ENCODE data around the gene SNAP47.

The SNAP47 gene

GRCh38 chr1:227790034-227790400 lies 54.8 kb downstream of the SNAP47 start:
- DNase-seq (ENCODE audit: low read depth): no peak
- no peak overlapping the region for H3K4me3 ChIP-seq (ENCODE audit: low read depth, low read length)
- TF ChIP-seq CTCF (IDR thresholded peaks at IDR 0.05; ENCODE audit: low read depth, low read length, missing control alignments): no peak

GRCh38 chr1:227790868-227791267 lies 55.6 kb downstream of the SNAP47 start:
- DNase-seq (ENCODE audit: low read depth): no peak
- no peak for TF ChIP-seq CTCF (IDR thresholded peaks at IDR 0.05; ENCODE audit: low read depth, low read length, missing control alignments)
- no peak overlapping the region for H3K4me3 ChIP-seq (ENCODE audit: low read depth, low read length)

DNA sequence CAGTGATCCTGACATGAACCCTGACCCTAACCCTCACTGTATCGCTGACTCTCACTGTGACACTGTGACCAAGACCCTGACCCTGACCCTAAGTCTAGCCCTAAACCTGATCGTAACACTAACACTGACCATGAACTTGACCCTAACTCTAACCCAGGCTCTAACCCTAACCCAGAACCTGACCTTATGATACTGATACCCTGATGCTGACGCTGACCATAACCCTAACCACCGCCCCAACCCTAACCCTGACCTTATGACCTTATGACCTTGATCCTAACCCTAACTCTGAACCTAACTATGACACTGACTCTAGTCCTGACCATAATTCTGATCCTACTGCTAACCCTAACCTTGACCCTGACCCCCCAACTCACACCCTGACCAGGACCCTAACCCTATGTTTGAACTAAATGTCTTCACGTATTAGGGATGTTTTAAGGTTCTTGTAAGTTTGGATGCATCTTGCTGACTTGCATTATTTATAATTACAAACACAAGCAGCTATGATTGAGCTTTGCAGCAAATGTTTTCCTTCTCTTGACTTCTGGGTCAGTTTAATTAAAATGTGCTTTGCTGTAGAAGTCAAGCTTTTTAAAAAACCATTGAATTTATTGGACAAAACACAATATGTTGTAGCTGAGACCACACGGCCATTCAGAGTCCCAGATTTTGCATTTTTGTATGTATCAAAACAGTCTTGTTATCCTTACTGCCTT lies 56.3 kb downstream of the SNAP47 start:
- no peak overlapping the region for H3K4me3 ChIP-seq (ENCODE audit: low read depth, low read length)
- no peak for DNase-seq (ENCODE audit: low read depth)
- TF ChIP-seq CTCF (IDR thresholded peaks at IDR 0.05; ENCODE audit: low read depth, low read length, missing control alignments): no peak

DNA sequence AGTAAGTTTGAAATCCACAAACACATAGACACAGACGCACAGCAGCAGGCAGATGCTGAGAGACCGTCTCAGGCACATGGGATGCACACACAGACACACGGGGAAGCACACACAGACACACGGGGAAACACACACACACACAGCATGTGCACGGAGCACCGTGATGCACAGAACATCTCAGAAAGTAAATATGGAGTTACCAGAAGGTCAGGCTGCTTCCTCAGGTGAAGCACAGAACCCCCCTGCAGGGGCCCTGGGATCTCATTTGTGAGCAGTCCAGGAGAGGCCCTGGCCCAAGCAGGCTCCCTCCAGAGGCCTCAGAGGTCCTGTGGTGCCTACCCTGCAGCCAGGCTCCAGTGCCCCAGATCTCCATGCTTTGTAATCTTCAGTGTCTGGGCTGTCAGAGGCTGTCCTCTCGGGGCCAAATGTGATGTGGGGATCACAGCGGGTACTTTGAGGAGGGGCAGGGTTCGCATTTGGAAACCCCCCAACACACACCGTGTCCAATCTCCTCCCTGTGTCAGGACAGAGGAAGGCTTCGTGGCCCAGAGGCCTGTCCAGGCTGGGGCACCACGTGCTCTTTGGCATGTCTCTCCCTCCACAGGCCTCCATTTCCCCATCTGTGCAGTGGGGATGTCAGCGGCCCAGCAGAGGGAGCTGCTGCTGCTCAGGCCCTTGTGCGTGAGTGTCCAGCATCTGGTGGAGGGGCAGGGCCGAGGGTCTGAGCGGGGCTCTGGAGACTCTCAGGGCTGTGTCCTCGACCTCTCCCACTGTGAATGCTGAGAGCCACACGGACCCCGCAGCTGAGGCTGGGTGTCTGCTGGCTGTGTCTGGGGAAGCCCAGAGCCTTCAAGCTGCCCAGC lies 57.2 kb downstream of the SNAP47 start:
- no peak overlapping the region for H3K4me3 ChIP-seq (ENCODE audit: low read depth, low read length)
- DNase-seq (ENCODE audit: low read depth): no peak
- TF ChIP-seq CTCF (IDR thresholded peaks at IDR 0.05; ENCODE audit: low read depth, low read length, missing control alignments): peak; percentile 11

GRCh38 chr1:227793079-227793947 lies 58.1 kb downstream of the SNAP47 start:
- no peak for TF ChIP-seq CTCF (IDR thresholded peaks at IDR 0.05; ENCODE audit: low read depth, low read length, missing control alignments)
- H3K4me3 ChIP-seq (ENCODE audit: low read depth, low read length): no peak overlapping the region
- no peak for DNase-seq (ENCODE audit: low read depth)

- TF ChIP-seq CTCF (IDR thresholded peaks at IDR 0.05; ENCODE audit: low read depth, low read length, missing control alignments): no peak
- H3K4me3 ChIP-seq (ENCODE audit: low read depth, low read length): no peak overlapping the region
- no peak for DNase-seq (ENCODE audit: low read depth)
These were observed 58.9 kb downstream of the SNAP47 start for GRCh38 chr1:227793948-227794816.

Data from GM12864 (cell line).